Neuronal stem cell (in vitro differentiated cells): ENCODE measurements around the gene TPPP3.
A peak's percentile ranks its signal among the peaks of the same experiment; 100 is the strongest.

Experiments
- DNase-seq: peaks from one replicate; pipeline ENCODE4 v3.0.0-alpha.2; 2013; ENCODE audit warnings: low spot score
- H2AFZ ChIP-seq: one replicate; pipeline ENCODE4 v1.6.1; 2013; ENCODE audit warnings: mild to moderate bottlenecking, low read length, inconsistent platforms
- H2AK5ac ChIP-seq: 2 replicates; pipeline ENCODE4 v1.6.1; 2013; ENCODE audit warnings: low read depth, mild to moderate bottlenecking, inconsistent platforms, low read length, moderate library complexity, mixed read lengths
- H2BK120ac ChIP-seq: 2 replicates; pipeline ENCODE4 v1.6.1; 2013; ENCODE audit warnings: low read depth, mild to moderate bottlenecking, inconsistent platforms, low read length, moderate library complexity, mixed read lengths
- H2BK12ac ChIP-seq: one replicate; pipeline ENCODE4 v1.6.1; 2013; ENCODE audit warnings: low read length, inconsistent platforms
- H2BK15ac ChIP-seq: 2 replicates; pipeline ENCODE4 v1.6.1; 2013; ENCODE audit warnings: mild to moderate bottlenecking, low read length, inconsistent platforms, mixed read lengths
- H2BK5ac ChIP-seq: one replicate; pipeline ENCODE4 v1.6.1; 2013; ENCODE audit warnings: inconsistent platforms, mild to moderate bottlenecking, low read length, moderate library complexity
- H3K14ac ChIP-seq: one replicate; pipeline ENCODE4 v1.6.1; 2013; ENCODE audit warnings: low read length, inconsistent platforms
- H3K18ac ChIP-seq: 2 replicates; pipeline ENCODE4 v1.6.1; 2013; ENCODE audit warnings: low read length, inconsistent platforms
- H3K23ac ChIP-seq: 2 replicates; pipeline ENCODE4 v1.6.1; 2013; ENCODE audit warnings: low read depth, mild to moderate bottlenecking, mixed read lengths, low read length, inconsistent platforms; ENCODE audit not compliant: poor library complexity
- H3K27ac ChIP-seq: replicated peaks from 3 replicates; pipeline ENCODE4 v1.5.1; 2013; ENCODE audit warnings: low read length, inconsistent platforms
- H3K27me3 ChIP-seq, 3 experiments: 2 replicates each; pipeline ENCODE4 v1.6.1; 2013; ENCODE audit warnings: low read length in 3 of 3, mild to moderate bottlenecking in 2 of 3, inconsistent platforms in 1 of 3, low read depth in 1 of 3, mixed read lengths in 1 of 3, moderate library complexity in 1 of 3; ENCODE audit not compliant: control insufficient read depth in 3 of 3, insufficient read depth in 3 of 3
- H3K36me3 ChIP-seq, 2 donors: replicated peaks in 1 of 2; 2 replicates each; pipeline ENCODE4 v1.6.1; 2013; ENCODE audit warnings: low read length in 2 of 2; ENCODE audit not compliant: control insufficient read depth in 2 of 2, insufficient read depth in 2 of 2
- H3K4ac ChIP-seq: 2 replicates; pipeline ENCODE4 v1.6.1; 2013; ENCODE audit warnings: inconsistent platforms, mild to moderate bottlenecking, low read length, moderate library complexity
- H3K4me1 ChIP-seq, 2 donors: 1 replicate in 1 of 2; 2 replicates in 1 of 2; pipeline ENCODE4 v1.6.1; 2013; ENCODE audit warnings: low read length in 2 of 2, low read depth in 1 of 2; ENCODE audit not compliant: control insufficient read depth in 2 of 2, insufficient read depth in 1 of 2
- H3K4me2 ChIP-seq: one replicate; pipeline ENCODE4 v1.6.1; 2013; ENCODE audit warnings: mild to moderate bottlenecking, low read length, inconsistent platforms; ENCODE audit not compliant: insufficient read depth, poor library complexity, severe bottlenecking
- H3K4me3 ChIP-seq, 2 donors: 2 replicates each; pipeline ENCODE4 v1.5.1; 2013; ENCODE audit warnings: low read length in 2 of 2, mild to moderate bottlenecking in 2 of 2, inconsistent platforms in 1 of 2, moderate library complexity in 1 of 2
- H3K79me1 ChIP-seq: one replicate; pipeline ENCODE4 v1.6.1; 2013; ENCODE audit warnings: low read depth, mild to moderate bottlenecking, inconsistent platforms, low read length, moderate library complexity
- H3K9ac ChIP-seq: one replicate; pipeline ENCODE4 v1.6.1; 2013; ENCODE audit warnings: mild to moderate bottlenecking, low read depth, low read length, inconsistent platforms; ENCODE audit not compliant: poor library complexity
- H3K9me3 ChIP-seq, 2 donors: replicated peaks in 1 of 2; 2 replicates each; pipeline versions ENCODE3 to v1.6.1; 2013; ENCODE audit warnings: low read length in 2 of 2, mild to moderate bottlenecking in 2 of 2, inconsistent platforms in 1 of 2, low read depth in 1 of 2, mixed read lengths in 1 of 2, moderate library complexity in 1 of 2; ENCODE audit not compliant: control insufficient read depth in 2 of 2, insufficient read depth in 1 of 2
- H4K8ac ChIP-seq: one replicate; pipeline ENCODE4 v1.6.1; 2013; ENCODE audit warnings: low read depth, mild to moderate bottlenecking, inconsistent platforms, low read length, moderate library complexity
- H4K91ac ChIP-seq: one replicate; pipeline ENCODE4 v1.6.1; 2013; ENCODE audit warnings: low read length, low read depth, mild to moderate bottlenecking, inconsistent platforms; ENCODE audit not compliant: poor library complexity
- WGBS, 2 donors: extraction: QIAGEN DNeasy Blood & Tissue Kit; methylation state at CpG; one replicate each; pipeline ENCODE4 v1.1.7; 2013; ENCODE audit warnings: missing lambda C conversion rate in 2 of 2, mixed read lengths in 1 of 2; ENCODE audit not compliant: insufficient read length in 2 of 2, insufficient replicate concordance in 1 of 2; ENCODE audit errors: extremely low coverage in 2 of 2; 5-methylcytosine and 5-hydroxymethylcytosine counted together

Gene TPPP3

DNA sequence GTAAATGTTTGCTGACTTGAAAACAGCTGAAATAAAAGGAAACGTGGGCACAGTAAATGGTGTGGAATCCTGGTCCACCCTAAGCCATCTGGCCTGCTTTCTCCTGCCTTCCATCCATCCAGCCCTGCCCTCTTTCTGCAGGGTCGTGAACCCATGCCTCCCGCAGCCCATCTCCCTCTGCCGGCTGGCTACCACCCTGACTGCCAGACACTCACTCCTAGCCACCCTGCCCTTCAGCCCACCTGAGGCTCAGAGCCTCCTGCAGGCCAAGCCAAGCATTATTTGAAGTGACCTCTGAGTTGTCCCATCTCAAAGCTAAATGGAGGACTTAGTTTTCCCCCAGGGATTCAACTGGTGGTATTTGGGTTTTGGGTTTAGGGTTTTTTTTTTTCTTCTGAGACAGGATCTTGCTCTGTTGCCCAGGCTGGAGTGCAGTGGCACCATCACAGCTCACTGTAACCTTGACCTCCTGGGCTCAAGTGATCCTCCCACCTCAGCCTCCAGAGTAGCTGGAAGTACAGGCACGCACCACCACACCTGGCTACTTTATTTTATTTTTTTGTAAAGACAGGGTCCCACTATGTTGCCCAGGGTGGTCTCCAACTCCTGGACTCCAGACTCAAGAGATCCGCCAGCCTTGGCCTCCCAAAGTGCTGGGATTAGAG lies 14.6 kb upstream of the TPPP3 start:
- Histone ChIP-seq H3K4ac (no peak overlapping the region), H3K79me1 (no peaks in the 10 kb centered on the region), H3K23ac (no peak overlapping the region), H3K9me3 (no peaks in the 10 kb centered on the region), H3K18ac (no peak overlapping the region), H3K27ac (no peak overlapping the region), H3K4me1 (peaks cover 0 to 4% of the 10 kb centered on the region in 2 donors), H3K14ac (no peak overlapping the region), H2BK12ac (no peak overlapping the region), H3K4me2 (no peak overlapping the region), H4K91ac (no peak overlapping the region), H3K27me3 (no peaks in the 10 kb centered on the region), H3K4me3 (no peak overlapping the region), H3K9ac (no peak overlapping the region), H2BK120ac (no peak overlapping the region), H2AFZ (no peak overlapping the region), H3K36me3 (no peaks in the 10 kb centered on the region), H2AK5ac (no peak overlapping the region), H4K8ac (no peak overlapping the region), H2BK5ac (no peak overlapping the region), H2BK15ac (no peak overlapping the region)
- DNase-seq: no peak
- no CpG with 5 or more reads among the region's 6 CpGs for WGBS, 2 donors

DNA sequence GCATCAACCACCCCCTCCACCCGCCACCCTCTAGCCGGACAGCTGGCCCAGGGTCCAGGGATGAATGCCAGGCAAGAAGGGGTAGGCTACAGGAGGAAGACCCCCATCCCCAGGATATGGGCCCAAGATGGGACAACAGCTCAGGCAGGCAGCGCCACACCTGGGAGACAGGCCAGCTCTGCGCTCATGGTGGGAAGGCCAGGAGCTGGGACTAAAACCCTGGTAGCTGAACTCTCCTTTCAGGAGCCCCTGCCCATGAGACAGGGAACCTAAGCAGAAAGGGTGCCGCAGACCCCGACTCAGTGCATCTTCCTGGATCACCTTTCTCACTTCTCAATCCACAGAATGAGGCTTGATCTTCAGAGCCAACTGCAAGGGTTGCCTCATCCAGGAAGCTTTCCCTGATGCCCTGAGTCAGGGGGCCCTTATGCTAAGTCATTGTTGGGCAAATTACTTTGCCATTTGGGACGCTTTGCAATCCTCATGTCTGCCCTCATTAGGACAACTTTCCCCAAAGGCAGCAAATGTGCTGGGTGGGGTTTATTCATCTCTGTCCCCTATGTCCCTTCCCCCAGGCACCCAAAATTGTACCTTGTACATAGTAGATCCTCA lies 14.0 kb upstream of the TPPP3 start:
- no peak overlapping the region for H2BK120ac ChIP-seq
- H2BK5ac ChIP-seq: no peak overlapping the region
- no peak overlapping the region for H4K8ac ChIP-seq
- H3K27me3 ChIP-seq: no peaks in the 10 kb centered on the region
- no peak overlapping the region for H2BK15ac ChIP-seq
- no peak for DNase-seq
- no peak overlapping the region for H2AK5ac ChIP-seq
- no peak overlapping the region for H3K4me2 ChIP-seq
- no peak overlapping the region for H3K27ac ChIP-seq
- H3K9me3 ChIP-seq: no peaks in the 10 kb centered on the region
- H3K23ac ChIP-seq: no peak overlapping the region
- H3K4me3 ChIP-seq: no peak overlapping the region
- H2AFZ ChIP-seq: no peak overlapping the region
- H3K9ac ChIP-seq: no peak overlapping the region
- H3K4me1 ChIP-seq: peaks cover under 1 to 4% of the 10 kb centered on the region in 2 donors
- H3K14ac ChIP-seq: no peak overlapping the region
- WGBS, 2 donors: no CpG with 5 or more reads among the region's 7 CpGs
- no peak overlapping the region for H3K4ac ChIP-seq
- H3K36me3 ChIP-seq: no peaks in the 10 kb centered on the region
- no peak overlapping the region for H3K18ac ChIP-seq
- H3K79me1 ChIP-seq: no peaks in the 10 kb centered on the region
- no peak overlapping the region for H4K91ac ChIP-seq
- no peak overlapping the region for H2BK12ac ChIP-seq

DNA sequence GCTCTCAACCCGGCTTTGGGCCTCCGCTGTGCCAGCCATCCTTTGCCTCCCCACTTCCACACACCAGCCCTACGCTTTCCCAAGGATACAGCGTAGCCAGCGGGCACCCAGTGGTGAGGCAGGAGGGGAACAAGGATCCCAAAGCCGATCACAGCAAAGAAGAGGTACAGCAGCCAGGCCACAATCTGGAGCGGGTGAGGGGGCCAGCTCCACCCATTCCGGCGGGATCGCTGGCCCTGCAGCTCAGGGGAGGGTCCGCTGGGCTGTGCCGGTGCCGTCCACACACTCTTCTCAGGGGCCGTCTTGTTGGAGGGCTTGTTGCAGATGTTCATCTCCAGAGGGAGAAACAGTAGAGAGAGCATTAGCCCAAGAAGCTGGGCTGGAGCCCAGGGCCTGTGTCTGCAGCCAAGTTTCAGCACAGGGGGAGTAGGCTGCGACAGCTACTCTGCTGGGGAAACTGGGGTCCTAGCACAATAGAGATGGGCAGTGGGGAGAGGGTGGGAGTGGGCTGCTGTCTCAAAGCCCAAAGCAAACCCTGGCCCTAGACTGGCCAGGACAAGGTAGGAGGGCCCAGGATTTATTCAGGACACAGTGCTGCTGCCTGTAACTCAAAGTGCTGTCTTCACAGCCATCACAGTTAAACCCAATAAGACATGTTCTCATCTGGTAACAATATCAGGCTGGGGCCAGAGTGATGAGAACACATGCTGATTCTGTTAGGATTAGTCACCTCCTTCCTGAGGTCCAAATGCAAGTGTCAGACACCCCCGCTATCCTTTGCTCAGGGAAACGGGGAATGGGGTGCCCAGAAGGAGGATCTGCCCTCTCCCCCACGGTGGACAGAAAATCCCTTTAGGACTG lies 13.0 kb upstream of the TPPP3 start:
- Histone ChIP-seq H3K27me3 (no peaks in the 10 kb centered on the region), H3K27ac (no peak overlapping the region), H3K23ac (no peak overlapping the region), H2BK12ac (no peak overlapping the region), H2BK5ac (no peak overlapping the region), H2AK5ac (peak overlapping the region; percentile 14), H3K36me3 (no peaks in the 10 kb centered on the region), H3K4me1 (peaks cover 4% of the 10 kb centered on the region in 2 donors), H4K91ac (no peak overlapping the region), H2BK15ac (no peak overlapping the region), H3K79me1 (no peaks in the 10 kb centered on the region), H3K4me2 (no peak overlapping the region), H3K9me3 (no peaks in the 10 kb centered on the region), H3K18ac (no peak overlapping the region), H2BK120ac (no peak overlapping the region), H2AFZ (no peak overlapping the region), H3K4me3 (no peak overlapping the region), H3K9ac (peak overlapping the region; percentile 63), H4K8ac (no peak overlapping the region), H3K14ac (no peak overlapping the region), H3K4ac (no peak overlapping the region)
- WGBS, 2 donors: no CpG with 5 or more reads among the region's 18 CpGs
- no peak for DNase-seq

DNA sequence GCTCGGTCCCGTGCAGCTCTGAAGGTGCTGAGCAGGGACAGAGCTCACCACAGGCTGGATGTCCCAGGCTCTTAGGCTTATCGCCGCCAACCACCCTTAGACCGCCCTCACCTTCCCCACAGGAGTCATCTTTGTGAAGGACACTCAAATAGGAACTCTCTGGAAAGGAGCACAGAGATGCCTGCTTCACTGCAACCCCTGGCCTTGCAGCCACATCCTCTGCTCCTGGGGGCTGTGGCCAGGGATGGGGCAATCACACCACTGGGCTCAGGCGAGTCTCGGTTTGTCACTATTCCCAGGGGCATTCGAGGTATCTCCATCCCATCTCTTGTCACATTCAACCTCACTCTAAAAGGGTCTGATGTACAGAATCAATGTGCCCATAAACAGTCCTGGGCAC lies 12.0 kb upstream of the TPPP3 start:
- Histone ChIP-seq H3K4me1 (peaks cover 4% of the 10 kb centered on the region in 2 donors), H3K9me3 (no peaks in the 10 kb centered on the region), H2AFZ (no peak overlapping the region), H2BK12ac (no peak overlapping the region), H4K91ac (no peak overlapping the region), H2BK120ac (no peak overlapping the region), H3K4me3 (no peak overlapping the region), H3K27me3 (no peaks in the 10 kb centered on the region), H2BK15ac (no peak overlapping the region), H3K14ac (no peak overlapping the region), H3K4ac (no peak overlapping the region), H3K27ac (no peak overlapping the region), H3K36me3 (no peaks in the 10 kb centered on the region), H3K4me2 (no peak overlapping the region), H3K23ac (no peak overlapping the region), H2BK5ac (peak overlapping the region; percentile 10), H3K18ac (no peak overlapping the region), H3K9ac (no peak overlapping the region), H4K8ac (no peak overlapping the region), H2AK5ac (peak overlapping the region; percentile 39), H3K79me1 (no peaks in the 10 kb centered on the region)
- no CpG with 5 or more reads among the region's 8 CpGs for WGBS, 2 donors
- no peak for DNase-seq
